Measurements from ENCODE around the gene DOCK3.

DOCK3 gene

GRCh38 chr3:50689558-50689957 is 14.8 kb downstream of the DOCK3 start:
- Histone ChIP-seq H3K27ac (replicated peaks) (no peak overlapping the region), H3K27me3 (ENCODE audit: insufficient read depth, poor library complexity, severe bottlenecking) (no peaks in the 10 kb centered on the region), H3K4me3 (replicated peaks; ENCODE audit: insufficient read depth, low read length) (no peak overlapping the region)
- DNase-seq (ENCODE audit: low read depth in 1 of 2, low spot score in 1 of 2): no peak
- TF ChIP-seq REST (IDR thresholded peaks at IDR 0.05; ENCODE audit: insufficient replicate concordance, low read depth) (no peak), SPI1 (IDR thresholded peaks at IDR 0.05; ENCODE audit: borderline replicate concordance, low read depth) (no peak), POLR2AphosphoS5 (IDR thresholded peaks at IDR 0.05; ENCODE audit: low read depth) (no peak), GABPA (IDR thresholded peaks at IDR 0.05; ENCODE audit: low read depth) (no peak)
- TF ChIP-seq, protein P1, sequence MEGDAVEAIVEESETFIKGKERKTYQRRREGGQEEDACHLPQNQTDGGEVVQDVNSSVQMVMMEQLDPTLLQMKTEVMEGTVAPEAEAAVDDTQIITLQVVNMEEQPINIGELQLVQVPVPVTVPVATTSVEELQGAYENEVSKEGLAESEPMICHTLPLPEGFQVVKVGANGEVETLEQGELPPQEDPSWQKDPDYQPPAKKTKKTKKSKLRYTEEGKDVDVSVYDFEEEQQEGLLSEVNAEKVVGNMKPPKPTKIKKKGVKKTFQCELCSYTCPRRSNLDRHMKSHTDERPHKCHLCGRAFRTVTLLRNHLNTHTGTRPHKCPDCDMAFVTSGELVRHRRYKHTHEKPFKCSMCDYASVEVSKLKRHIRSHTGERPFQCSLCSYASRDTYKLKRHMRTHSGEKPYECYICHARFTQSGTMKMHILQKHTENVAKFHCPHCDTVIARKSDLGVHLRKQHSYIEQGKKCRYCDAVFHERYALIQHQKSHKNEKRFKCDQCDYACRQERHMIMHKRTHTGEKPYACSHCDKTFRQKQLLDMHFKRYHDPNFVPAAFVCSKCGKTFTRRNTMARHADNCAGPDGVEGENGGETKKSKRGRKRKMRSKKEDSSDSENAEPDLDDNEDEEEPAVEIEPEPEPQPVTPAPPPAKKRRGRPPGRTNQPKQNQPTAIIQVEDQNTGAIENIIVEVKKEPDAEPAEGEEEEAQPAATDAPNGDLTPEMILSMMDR (IDR thresholded peaks at IDR 0.05; ENCODE audit: insufficient read depth, low read length): no peak

- TF ChIP-seq POLR2AphosphoS5 (IDR thresholded peaks at IDR 0.05; ENCODE audit: low read depth) (no peak), GABPA (IDR thresholded peaks at IDR 0.05; ENCODE audit: low read depth) (no peak), SPI1 (IDR thresholded peaks at IDR 0.05; ENCODE audit: borderline replicate concordance, low read depth) (no peak), REST (IDR thresholded peaks at IDR 0.05; ENCODE audit: insufficient replicate concordance, low read depth) (no peak)
- TF ChIP-seq, protein P1 (IDR thresholded peaks at IDR 0.05; ENCODE audit: insufficient read depth, low read length): no peak
- Histone ChIP-seq H3K27ac (replicated peaks) (no peak overlapping the region), H3K4me3 (replicated peaks; ENCODE audit: insufficient read depth, low read length) (no peak overlapping the region), H3K27me3 (ENCODE audit: insufficient read depth, poor library complexity, severe bottlenecking) (no peaks in the 10 kb centered on the region)
- no peak for DNase-seq (ENCODE audit: low read depth in 1 of 2, low spot score in 1 of 2)
These were observed 20.3 kb downstream of the DOCK3 start for GRCh38 chr3:50695031-50695430.

DNA sequence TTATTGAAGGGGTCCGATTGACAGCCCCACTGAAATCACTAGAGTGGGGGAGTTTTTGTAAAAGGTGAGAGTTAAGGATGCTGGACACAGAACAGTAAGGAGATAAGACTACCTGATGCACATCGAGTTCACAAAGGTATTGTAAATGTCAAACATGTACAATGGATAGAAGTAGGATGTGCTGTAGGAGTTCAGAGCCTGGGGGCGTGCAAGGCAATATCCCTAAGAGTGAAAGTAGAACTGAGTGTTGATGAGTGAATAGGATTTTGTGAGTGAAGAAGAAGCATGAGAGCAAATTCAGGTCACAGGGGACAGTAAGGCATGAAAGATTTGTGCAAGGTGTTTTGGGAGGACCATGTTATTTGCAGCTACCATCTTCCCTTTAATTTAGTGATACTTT is 21.5 kb downstream of the DOCK3 start:
- Histone ChIP-seq H3K4me3 (replicated peaks; ENCODE audit: insufficient read depth, low read length) (no peak overlapping the region), H3K27ac (replicated peaks) (no peak overlapping the region), H3K27me3 (ENCODE audit: insufficient read depth, poor library complexity, severe bottlenecking) (no peaks in the 10 kb centered on the region)
- no peak for DNase-seq (ENCODE audit: low read depth in 1 of 2, low spot score in 1 of 2)
- TF ChIP-seq POLR2AphosphoS5 (IDR thresholded peaks at IDR 0.05; ENCODE audit: low read depth): no peak

- H3K27me3 ChIP-seq (ENCODE audit: insufficient read depth, poor library complexity, severe bottlenecking): no peaks in the 10 kb centered on the region
- no peak overlapping the region for H3K27ac ChIP-seq (replicated peaks)
- DNase-seq (ENCODE audit: low read depth in 1 of 2, low spot score in 1 of 2): no peak
- no peak overlapping the region for H3K4me3 ChIP-seq (replicated peaks; ENCODE audit: insufficient read depth, low read length)
- TF ChIP-seq GABPA (IDR thresholded peaks at IDR 0.05; ENCODE audit: low read depth) (no peak), POLR2AphosphoS5 (IDR thresholded peaks at IDR 0.05; ENCODE audit: low read depth) (no peak), SPI1 (IDR thresholded peaks at IDR 0.05; ENCODE audit: borderline replicate concordance, low read depth) (no peak), REST (IDR thresholded peaks at IDR 0.05; ENCODE audit: insufficient replicate concordance, low read depth) (no peak)
- TF ChIP-seq, protein P1 (IDR thresholded peaks at IDR 0.05; ENCODE audit: insufficient read depth, low read length): no peak
These were observed 23.5 kb downstream of the DOCK3 start for GRCh38 chr3:50698269-50698668.

Measured in HL-60 (cell line).